IMR-90 (cell line): ENCODE results near the gene A3GALT2.

Experiments used
- BHLHE40 ChIP-seq: fragments of 150-350 bp; IDR thresholded peaks from 2 replicates; pipeline ENCODE4 v1.6.1; 2016; ENCODE audit warnings: mild to moderate bottlenecking, low read depth, low read length
- MXI1 ChIP-seq: IDR thresholded peaks from 2 replicates; pipeline ENCODE4 v1.6.1; 2012; ENCODE audit warnings: low read depth, mild to moderate bottlenecking, low read length, moderate library complexity, borderline replicate concordance
- POLR2A ChIP-seq: IDR thresholded peaks from 2 replicates; pipeline ENCODE4 v1.6.1; 2012; ENCODE audit warnings: mild to moderate bottlenecking, low read depth, low read length
- RCOR1 ChIP-seq: IDR thresholded peaks from 2 replicates; pipeline ENCODE4 v1.6.1; 2012; ENCODE audit warnings: mild to moderate bottlenecking, low read length, improper control_type of control experiment; ENCODE audit not compliant: insufficient replicate concordance
- TF ChIP-seq, protein P1 (sequence below): conservative IDR thresholded peaks from 2 replicates; pipeline ENCODE4 v1.5.1; 2012; ENCODE audit warnings: mild to moderate bottlenecking, low read depth, low read length, improper control_type of control experiment
- TF ChIP-seq, protein P2 (sequence below): fragments of 150-350 bp; IDR thresholded peaks from 2 replicates; pipeline ENCODE4 v1.6.1; 2017; ENCODE audit warnings: mild to moderate bottlenecking, antibody characterized with exemption, low read length, low read depth

GRCh38 chr1:33316601-33317000 lies 4.3 kb downstream of the A3GALT2 start:
- no peak for TF ChIP-seq POLR2A
- no peak for TF ChIP-seq MXI1
- TF ChIP-seq, protein P1, sequence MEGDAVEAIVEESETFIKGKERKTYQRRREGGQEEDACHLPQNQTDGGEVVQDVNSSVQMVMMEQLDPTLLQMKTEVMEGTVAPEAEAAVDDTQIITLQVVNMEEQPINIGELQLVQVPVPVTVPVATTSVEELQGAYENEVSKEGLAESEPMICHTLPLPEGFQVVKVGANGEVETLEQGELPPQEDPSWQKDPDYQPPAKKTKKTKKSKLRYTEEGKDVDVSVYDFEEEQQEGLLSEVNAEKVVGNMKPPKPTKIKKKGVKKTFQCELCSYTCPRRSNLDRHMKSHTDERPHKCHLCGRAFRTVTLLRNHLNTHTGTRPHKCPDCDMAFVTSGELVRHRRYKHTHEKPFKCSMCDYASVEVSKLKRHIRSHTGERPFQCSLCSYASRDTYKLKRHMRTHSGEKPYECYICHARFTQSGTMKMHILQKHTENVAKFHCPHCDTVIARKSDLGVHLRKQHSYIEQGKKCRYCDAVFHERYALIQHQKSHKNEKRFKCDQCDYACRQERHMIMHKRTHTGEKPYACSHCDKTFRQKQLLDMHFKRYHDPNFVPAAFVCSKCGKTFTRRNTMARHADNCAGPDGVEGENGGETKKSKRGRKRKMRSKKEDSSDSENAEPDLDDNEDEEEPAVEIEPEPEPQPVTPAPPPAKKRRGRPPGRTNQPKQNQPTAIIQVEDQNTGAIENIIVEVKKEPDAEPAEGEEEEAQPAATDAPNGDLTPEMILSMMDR: no peak
- no peak for TF ChIP-seq RCOR1
- no peak for TF ChIP-seq BHLHE40
- TF ChIP-seq, protein P2, sequence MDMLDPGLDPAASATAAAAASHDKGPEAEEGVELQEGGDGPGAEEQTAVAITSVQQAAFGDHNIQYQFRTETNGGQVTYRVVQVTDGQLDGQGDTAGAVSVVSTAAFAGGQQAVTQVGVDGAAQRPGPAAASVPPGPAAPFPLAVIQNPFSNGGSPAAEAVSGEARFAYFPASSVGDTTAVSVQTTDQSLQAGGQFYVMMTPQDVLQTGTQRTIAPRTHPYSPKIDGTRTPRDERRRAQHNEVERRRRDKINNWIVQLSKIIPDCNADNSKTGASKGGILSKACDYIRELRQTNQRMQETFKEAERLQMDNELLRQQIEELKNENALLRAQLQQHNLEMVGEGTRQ: no peak
